ENCODE measurements around the gene EFEMP1.

GRCh38 chr2:55912926-55913325 is 10.7 kb downstream of the EFEMP1 start:
- TF ChIP-seq ZBTB33 (IDR thresholded peaks at IDR 0.05): no peak
- no peak for TF ChIP-seq CTCF (IDR thresholded peaks at IDR 0.05; ENCODE audit: low read depth, low read length, missing input control)
- TF ChIP-seq RXRA (IDR thresholded peaks at IDR 0.05): no peak
- no peak for TF ChIP-seq HNF4A (conservative IDR thresholded peaks at IDR 0.05)
- TF ChIP-seq YY1 (IDR thresholded peaks at IDR 0.05): no peak
